ENCODE results near the gene TAF1C.

The TAF1C gene

DNA sequence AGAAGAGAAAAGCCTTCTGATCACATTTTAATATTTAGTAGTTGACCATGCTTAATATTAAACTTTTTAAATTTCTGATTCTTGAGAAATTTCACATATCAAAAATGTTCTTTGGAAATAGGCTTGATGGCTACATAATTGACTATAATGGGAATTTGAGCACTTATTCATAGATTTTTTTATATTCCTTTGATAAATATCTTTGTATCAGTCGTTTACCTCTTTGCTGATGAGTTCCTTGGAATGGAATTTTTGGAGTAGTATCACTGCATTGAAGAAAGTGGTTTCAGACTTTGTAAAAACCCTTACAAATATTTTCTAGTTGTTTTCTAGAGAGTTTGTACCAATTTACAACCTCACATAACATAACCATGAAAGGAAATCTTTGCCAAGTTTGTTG, 27.1 kb downstream of the TAF1C start:
- DNase-seq (ENCODE audit: low spot score), result no peak

DNA sequence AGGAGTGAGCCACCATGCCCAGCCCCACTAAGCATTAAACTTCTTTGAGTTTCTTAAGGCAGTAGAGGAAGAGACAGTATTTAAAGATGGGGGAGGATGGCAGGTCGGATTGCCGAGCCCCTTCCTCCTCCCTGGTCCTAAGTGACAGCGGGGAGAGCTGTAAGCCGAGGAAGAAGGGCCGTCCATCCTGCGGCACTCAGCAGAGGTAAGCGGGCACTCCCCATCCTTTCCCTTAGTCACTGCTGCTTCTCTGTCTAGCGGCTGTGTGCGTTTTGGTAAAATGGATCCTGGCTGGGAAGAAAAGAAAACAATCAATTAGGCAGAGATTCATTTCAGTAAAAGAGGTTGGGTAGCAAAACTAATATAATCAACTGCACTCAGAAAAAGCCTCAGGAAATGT, 27.9 kb downstream of the TAF1C start:
- DNase-seq (ENCODE audit: low spot score), result no peak

DNA sequence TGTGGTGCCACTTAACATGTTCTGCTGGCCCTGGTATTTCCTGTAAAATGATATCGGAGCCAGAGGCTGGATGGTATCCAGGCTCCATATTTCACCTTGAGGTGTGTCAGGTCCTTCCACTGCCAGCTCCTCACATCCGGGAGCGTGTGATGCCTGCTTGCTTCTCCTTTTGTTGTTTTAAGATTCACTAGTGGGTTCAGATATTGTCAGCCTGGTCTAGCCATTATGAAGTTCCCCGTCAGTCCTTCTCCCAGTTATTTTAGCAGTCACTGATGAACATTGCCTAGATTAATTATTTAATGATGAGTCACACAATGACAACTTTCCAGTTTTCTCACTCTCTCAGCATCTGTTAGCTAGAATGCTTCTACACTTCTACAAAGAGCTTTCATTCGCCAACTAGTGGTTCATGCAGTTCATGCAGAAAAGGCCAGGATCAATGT, 30.5 kb downstream of the TAF1C start:
- DNase-seq (ENCODE audit: low spot score), result no peak

DNA sequence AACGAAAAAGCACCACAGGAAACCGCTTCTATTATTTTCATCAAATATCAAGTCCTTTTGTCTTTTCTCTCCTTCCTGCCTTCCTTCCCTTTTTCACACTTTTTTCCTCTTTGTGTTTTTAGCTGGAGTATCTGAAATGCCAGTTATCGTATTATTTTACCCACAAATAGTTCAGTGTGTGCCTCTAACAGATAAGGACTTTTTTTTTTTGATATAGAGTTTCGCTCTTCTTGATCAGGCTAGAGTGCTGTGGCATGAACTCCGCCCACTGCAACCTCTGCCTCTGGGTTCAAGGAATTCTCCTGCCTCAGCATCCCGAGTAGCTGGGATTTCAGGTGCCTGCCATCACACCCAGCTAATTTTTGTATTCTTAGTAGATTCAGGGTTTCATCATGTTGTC, 31.1 kb downstream of the TAF1C start:
- DNase-seq (ENCODE audit: low spot score), result no peak

DNA sequence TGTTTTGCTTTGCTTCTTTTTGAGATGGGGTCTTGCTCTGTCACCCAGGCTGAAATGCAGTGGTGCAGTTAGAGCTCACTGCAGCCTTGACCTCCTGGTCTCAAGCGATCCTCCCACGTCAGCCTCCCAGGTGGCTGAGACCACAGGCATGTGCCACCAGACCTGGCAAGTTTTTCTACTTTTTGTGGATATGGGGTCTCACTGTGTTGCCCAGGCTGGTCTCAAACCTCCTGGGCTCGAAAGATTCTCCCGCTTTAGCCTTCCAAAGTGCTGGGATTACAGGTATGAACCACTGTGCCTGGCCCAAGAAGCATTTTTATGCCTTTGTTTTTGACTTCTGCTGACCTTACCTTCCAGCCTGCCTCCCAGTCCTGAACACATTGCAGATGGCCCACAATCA, 31.6 kb downstream of the TAF1C start:
- DNase-seq (ENCODE audit: low spot score), result no peak

DNA sequence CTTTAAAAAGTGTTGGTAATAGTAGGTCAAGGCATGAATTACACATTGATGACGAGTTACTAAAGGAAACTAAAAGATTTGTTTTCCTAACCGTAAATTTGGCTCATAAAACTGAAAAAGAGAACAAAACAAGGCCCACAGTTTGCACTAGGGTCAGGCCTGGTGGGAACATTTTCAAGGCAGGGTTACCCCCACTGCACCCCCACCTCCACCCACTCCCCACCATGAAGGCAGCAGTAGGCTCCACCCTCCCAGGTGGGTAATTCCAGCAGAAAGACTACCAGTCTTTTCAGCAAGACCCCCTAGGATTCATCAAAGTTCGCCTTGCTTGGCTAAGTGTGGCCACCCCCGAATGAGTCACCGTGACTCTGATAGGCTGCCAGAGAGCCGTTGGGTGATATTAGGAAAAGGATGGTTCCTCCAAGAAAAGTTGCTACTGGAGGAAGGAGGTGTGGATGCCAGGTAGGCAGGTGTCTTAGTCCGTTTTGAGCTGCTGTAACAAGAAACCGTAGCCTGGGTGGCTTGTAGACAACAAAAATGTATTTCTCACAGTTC, 33.1 kb downstream of the TAF1C start:
- DNase-seq (ENCODE audit: low spot score), result no peak

DNA sequence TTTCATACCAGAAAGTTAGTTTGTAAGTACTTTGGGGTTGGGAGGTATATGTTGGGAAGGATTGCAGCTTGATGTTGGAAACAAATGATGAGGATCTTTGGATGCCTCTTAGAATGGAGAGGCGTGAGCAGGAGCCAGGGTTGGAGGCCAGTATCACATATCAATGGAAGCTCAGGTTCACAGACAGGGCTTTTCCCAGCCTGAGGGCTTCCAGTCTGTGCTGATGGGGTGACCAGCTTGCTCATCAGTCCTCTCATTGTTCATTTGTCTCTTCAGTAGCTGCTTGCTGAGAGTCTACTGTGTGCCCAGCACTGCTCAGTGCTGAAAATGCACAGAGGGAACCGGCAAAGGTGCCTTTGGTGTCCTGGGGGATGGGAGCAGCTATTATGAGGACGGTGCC, 35.9 kb downstream of the TAF1C start:
- no peak for DNase-seq (ENCODE audit: low spot score)

DNA sequence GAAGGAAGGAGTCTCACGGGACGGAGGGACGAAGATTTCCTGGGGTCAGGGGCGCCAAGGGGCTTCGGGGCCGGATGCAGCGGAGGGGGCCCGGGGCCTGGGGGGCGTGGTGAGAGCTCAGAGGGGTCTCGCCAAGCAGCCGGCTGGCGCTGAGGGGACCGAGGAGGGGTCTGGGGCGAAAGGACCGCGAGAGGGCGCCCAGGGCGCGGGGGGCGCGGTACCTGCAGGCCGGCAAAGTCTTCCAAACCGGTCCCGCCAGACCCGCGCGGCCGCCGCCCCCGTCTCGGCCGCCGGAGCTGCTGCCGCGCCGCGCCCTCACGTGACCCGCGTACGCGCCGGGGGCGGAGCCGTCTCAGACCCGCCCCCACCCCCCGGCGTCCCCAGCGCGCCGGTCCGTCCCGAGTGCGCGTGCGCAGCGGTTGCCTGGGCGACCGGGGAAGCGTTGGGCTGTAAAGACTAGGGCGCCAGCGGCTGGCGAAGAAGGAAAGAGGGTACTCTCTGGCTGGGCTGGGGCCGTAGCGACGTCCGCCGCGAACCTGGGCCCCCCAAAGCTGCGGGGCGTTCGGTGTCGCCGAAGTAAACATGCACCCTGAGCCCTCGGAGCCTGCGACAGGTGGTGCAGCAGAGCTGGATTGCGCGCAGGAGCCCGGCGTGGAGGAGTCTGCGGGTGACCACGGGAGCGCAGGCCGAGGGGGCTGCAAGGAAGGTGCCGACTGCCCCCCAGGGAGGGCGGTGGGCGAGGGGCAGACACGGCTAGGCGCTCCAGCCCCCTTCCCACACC, 41.8 kb downstream of the TAF1C start, which contains the start of the genes DNAAF1 and HSDL1:
TSS of gene DNAAF1 (plus strand) at position 450 of the 781 bp plus-strand sequence. CDS start at position 583, 133 bp downstream.
TSS of gene HSDL1 (minus strand) at position 319 of the 781 bp plus-strand sequence. CDS start 13,856 bp downstream, outside the sequence.
- DNase-seq (ENCODE audit: low spot score), result peak; percentile 95

DNA sequence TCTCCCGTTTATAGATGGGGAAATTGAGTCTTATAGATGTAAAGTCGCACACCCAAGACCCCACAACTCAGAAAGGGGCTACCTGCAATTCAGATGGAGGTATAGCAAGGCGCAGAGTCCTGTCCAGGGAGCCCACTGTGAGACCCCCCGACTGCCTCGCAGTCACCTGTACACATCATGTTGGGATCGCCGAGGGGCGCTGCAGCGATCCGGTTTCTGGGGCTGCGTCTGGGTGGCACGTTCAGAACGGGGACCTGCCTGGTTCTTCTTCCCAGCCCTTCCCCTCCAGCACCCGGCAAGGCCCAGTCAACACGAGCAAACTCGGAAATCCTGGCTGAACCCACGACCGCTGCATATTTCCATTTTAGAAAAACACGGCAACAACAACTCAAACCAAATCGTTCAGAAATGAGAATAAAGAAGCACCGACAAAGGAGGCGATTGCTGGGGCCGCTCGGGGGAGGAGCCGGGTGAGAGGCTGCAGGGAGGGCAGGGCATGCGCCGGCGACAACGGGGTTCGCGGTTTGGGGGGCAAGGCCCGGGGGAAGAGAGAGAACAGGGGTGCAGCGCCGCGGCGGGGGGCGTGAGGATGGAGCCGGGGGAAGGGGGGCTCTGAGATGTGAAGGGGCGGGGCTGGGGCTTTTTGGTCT, 42.5 kb downstream of the TAF1C start:
- peak; percentile 35 for DNase-seq (ENCODE audit: low spot score)

DNA sequence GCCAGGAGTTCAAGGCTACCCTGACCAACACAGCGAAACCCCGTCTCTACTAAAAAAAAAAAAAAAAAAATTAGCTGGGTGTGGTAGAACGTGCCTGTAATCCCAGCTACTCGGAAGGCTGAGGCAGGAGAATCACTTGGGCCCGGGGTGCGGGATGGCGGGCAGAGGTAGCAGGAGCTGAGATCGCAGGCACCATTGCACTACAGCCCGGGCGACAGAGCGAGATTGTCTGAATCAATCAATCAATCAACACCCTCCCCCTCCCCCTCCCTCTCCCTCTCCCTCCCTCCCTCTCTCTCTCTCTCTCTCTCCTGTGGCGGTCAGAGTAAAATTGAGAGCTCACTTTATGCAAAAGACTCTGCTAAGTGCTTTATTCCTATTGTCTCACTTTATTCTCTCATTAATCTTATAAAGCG, 43.1 kb downstream of the TAF1C start:
- no peak for DNase-seq (ENCODE audit: low spot score)

DNA sequence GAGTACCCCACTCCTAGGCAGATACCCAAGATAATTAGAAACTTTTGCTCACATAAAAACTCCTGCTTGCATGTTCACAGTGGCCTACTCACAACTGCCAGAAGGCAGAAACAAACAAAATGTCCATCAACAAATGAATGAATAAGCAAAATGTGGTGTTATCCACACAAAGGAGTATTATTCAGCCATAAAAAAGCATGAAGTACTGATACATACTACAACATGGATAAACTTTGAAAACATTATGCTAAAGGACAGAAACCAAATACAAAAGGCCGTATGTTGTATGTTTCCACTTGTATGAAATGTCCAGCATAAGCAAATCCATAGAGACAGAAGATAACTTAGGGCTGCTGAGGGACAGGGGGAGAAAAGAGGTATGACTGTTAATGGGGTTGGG, 43.8 kb downstream of the TAF1C start:
- DNase-seq (ENCODE audit: low spot score), result no peak

DNA sequence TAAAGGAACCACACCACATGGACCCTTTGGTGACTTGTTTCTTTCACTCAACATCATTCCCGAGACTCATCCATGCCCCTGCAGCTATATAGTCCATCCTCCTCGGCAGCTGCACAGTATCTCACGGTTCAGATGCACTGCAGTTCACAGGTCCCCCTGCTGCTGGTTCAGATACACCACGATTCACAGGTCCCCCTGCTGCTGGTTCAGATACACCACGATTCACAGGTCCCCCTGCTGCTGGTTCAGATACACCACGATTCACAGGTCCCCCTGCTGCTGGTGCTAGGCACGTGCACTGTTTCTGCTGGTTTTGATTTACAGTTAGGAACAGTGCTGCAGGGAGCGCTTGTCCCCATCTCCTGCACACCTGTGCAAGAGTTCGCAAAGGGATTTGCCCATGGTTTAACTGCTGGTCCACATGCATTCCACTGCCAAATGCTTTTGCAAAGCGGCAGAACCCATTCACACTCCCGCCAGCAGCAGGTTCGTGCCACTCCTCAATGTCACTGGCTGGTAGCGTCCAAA, 45.6 kb downstream of the TAF1C start:
- DNase-seq (ENCODE audit: low spot score), result peak; percentile 62

DNA sequence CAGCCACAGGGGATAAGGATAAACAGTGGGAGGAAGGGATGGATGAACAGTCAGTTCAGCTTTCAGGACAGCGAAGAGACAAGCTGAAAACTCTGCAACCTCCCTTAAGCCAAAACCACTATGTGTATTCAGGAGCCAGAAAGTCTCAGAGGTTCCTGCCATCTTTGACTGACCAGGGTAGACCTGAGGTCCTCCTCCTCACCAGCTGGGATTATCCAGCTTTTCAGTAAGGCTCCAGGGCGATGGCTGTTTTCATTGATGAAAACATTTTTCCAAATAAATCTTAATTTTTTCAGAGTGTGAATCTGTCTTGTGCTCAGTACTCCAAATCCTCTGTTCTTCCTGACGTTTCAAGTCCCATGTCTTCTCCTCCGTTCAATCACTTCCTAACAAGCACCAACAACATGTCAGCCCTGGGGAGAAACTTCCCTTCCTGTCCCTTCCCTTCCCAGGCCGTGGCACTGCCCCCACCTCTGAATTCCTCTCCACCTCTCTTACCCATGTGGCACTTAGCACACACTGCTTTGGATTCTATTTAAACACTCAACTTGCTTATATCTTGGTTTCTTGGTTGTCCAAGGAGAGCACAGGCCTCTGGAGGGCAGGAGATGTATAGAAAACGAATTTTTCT, 47.1 kb downstream of the TAF1C start:
- DNase-seq (ENCODE audit: low spot score), result no peak

DNA sequence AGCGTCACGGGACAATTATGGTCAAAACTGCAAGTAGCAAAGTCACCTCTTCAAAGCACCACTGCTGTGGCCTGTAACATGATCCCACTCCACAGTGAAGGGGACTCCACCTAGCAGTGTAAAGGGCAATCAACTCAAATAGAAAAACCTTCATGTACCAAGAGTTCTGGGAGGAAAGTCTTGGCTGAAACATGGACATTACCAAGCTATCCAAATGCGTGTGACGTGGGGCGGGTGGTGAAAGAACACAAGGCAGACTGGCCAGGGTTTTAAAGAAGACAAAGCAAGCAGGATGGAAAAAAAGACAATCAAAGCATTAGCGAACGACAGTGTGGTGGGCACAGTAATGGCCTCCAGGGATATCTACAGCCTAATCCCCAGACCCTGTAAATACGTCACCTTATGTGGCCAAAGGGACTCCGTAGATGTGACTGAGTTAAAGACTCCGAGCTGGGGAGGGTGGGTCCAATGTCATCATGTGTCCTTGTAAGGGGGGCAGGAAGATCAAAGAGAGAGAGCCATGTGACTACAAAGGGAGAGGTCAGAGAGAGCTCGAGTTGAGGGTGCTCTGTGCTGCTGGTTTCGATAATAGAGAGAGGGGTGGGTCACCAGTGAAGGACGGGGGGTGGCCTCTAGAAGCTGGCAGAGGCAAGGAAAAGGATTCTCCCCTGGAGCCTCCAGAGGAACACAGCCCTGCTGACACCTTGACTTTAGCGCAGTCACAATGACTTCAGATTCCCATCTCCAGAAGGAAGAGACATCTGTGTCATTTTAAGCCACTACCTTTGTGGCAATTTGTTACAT, 47.8 kb downstream of the TAF1C start:
- DNase-seq (ENCODE audit: low spot score), result peak; percentile 88

DNA sequence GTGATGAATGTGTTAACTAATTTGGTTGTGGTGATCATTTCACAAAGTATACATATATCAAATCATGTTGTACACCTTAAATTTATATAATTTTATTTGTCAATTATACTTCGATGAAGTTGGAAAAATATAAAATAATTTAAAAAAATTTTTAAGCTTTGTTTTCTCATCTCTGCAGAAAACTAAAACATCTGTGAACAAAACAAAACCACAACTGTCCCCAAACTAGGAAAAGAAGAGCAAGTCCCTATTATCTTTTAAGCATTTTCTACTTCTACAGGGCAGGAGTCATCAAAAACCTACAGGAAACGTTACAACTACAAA, 48.4 kb downstream of the TAF1C start:
- no peak for DNase-seq (ENCODE audit: low spot score)

DNA sequence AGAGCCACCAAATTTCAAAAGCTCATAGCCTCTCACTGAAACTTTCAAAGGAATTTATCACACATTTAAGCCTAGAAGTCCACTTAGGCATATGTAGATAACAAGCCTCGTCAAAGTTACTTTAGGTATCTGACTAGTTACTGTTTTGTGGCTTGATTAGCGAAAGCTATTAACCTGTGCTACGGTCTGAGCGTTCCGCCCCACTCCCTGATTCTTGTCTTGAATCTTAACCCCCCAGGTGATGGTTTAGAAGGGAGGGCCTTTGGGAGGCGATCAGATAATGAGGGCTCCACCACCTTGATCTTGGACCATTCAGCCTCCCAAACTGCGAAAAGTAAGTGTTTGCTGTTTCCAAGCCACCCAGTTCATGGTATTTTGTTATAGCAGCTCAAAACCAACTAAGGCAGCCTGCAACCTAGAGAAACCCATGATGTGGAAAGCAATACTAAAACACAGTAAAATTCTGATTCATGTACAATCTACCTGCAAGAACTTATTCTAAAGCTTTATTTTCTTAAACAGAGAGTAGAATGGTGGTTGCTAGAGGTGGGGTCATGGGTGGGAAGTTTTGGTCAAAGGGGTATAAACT, 49.0 kb downstream of the TAF1C start:
- no peak for DNase-seq (ENCODE audit: low spot score)

DNA sequence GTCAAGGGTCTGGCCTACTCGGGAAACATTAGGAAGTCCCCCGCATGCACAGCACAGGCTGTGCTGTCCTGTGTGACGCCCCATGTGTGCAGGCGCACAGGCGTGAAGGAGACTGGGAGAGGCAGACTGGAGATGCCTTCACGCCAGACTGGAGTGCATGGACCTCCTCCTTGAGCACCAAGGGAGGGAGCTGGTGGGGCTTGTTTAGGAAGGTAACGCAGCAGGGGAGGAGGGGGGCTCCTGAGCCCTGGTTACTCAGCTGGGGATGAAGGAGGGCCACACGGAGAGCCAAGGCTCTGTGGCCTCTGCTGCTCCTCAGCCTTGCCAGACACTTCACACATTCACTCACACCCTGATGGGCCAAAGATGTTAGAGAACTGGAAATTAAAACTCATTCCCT, 49.6 kb downstream of the TAF1C start:
- DNase-seq (ENCODE audit: low spot score), result no peak

DNA sequence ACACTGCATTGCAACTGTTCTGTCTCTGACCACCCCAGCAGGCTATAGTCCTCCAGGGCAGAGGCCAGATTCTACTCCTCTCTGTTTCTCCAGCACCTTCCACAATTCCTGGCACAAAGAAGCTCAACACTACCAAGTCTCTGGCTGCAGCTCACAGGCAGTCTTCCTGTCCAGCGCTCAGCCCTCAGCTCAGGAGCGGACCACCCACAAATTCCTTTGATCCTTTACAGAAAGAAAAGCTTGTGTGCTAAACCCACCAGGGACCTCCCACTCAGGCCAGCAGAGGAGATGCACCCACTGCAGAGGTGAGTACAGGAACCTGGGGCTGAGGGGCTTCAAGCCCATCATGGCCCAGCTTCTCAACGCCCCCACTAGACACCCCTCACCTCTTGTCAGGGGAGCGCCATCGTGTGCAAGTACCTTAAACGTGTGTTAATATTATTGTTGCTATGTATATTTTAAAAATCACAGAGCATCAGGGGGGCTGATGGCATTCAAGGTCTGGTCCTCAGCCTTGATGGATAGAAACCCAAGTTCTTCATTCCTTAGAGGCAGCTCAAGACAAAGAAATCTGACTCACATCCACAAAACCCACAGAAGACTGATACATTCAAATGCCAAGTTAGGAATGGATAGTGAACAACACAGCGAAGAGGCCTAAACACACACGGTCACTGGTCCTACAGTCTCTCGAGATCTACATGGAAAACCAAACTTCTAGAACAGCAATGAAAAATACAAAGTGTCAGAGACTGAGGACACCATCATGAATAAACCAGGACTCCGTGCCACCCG, 50.3 kb downstream of the TAF1C start:
- DNase-seq (ENCODE audit: low spot score), result no peak

DNA sequence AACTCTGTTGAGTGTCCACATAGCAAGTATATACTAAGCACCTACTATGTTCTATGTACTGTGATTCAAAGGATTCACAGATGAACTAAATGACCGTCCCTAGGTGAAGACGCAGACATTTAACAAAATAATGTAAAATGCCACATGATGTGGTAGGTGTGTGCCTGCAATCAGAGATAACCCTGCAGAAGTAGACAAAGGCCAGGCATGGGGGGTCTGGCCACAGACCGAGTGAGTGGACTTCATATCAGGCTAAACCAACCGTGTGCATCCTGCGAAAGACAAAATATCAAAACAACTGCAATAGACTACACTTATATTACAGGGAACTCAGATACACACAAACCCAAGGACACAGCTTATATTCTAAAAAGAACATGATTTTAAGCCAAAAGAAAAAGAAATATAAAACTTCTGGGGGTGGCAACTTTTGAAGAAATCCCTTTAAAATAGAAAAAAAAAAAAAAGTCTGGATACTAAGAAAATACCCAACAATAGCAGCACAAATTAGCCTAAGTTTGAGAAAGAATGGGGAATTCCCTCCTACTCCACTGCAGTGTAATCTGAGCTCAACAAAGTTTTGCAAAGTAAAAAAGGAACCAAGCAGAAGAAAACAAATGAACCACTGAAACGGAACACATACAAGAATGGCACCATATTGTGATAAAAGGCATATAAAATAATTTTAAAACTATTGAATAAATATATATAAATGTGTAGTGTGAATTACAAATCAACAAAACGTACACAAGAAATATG, 54.2 kb downstream of the TAF1C start:
- DNase-seq (ENCODE audit: low spot score), result no peak

DNA sequence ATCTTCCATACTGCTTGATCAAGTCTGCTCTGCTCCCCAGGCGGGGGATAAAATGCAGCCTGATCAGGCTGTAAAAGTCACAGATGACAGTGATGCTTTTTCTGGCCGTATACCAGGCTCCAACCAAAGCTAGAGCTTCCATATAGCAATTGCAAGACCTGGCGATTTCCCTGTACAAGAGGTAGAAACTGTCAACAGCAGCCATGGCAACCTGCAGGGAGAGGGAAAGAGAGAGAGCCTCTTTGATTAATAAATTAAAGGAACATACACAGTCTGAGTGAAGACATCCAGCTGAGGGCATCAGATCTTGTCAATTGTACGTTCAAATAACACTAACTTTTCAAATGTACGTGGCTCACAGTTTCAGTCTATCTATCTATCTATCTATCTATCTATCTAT, 55.7 kb downstream of the TAF1C start:
- DNase-seq (ENCODE audit: low spot score), result no peak
